NCI-H2171 (cell line): ENCODE results near the gene CASP1.
"Not testable (repeated sequence)": the region's sequence is repeated elsewhere in the genome, so short reads cannot be mapped to it uniquely, and the experiment has no call there.

Experiments
- DNase-seq: peaks from one replicate; lab custom pipeline; 2025; lab: John Stamatoyannopoulos, UW

CASP1 gene

DNA sequence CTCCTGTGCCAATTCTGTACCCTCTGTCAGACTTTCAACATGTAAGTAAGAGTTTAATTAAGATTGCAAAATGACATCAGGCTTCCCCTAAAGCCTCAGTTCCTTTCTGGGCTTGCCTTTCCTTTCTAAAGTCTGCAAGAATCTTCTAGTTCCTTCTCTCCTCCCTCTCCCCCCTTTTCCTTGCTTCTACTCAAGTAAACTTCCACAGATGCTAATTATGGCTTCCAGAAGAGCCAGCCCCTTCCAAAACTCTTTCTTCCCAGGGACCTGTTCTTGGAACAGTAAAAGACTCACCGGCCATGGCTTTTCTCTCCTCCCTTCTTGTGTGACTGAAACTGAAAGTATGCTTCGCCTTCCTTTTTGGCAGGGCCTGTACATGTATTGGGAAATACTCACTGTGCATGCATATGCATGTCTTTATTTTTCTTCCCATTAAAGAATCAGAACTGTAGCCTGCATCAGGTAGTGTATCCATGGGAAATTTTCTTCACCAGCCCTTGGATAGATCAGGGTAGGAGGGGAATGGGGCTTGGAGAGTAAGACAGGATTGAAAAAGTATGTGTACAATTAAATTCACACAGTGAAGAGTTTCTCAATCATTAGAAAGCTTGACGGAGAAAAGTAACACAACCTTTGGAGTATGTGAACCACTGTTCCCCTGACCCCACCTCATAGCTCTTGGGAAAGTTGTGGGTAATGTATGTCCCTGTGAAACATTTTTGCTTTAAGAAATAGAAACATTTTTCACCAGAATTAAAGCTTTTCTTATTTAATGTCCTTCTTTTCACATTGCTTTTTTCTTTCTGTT lies at the start of gene CASP1:
Gene CASP1, minus strand, starts transcription at position 332 of the 808 bp plus-strand sequence. Its CDS starts 31 bp downstream, at position 301.
- DNase-seq = no peak

DNA sequence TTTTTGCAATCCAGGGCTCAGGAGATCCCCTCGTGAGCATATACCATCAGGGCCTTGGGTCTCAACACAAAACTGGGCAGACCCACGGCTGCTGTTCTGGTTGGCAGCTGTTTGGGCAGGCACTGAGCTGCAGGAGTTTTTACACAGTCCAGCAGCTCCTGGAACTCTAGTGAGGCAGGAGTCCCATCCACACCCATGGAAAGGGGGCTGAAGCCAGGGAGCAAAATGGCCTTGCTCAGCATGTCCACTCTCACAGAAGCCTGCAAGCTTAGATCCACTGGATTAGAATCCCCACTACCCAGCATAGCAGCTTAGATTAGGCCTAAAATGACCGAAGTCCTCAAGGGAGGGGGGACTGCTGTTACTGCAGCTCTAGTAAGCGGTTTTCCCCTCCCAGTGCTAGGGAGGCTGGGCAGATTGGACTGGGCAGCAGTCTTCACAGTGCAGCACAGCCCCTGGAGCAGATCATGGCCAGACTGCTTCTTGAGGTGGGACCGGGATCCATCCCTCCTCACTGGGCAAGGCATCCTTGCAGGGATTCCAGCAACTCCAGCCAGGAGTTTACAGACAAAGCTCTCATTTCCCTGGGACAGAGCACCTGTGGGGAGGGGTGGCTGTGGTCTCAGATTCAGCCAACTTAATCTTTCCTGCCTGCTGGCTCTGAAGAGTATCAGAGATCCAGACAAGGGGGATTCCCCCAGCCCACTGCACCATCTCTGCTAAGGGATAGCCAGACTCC lies 46.6 kb upstream of the CASP1 start:
- no peak for DNase-seq

DNA sequence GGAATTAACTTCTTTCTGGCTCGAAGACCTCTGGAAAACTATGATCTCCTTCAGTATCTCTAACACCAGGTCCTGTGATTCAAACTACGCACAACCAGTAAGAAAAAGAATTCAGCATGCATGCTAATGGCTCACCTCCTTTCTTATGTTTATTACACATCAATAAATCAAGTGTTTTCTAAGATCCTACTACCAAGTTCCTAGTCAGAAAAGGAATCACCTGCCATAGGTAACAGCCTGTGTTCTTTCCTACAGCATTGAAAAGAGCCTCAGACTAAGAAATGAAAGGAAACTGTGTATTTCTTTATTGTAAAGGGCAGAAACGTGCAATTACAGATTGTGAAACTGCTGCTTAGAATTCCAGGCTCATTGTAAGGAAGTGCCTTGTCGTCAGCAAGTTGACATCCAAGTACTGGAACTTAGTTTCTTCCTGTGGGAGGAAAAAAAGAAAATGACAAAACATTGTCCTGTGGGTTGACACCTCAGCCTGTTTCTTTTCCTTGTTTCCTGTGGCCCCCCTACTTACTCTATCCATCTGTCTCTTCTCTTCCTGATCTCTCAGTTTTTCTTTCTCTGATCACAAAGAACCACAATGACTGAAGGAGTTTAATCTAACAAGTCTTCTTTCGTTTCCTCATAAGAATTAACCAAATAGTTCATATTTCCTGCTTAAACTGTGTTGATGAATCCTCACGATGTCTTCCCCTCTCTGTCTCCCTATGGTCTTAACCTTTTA lies 45.4 kb upstream of the CASP1 start:
- DNase-seq = not testable (repeated sequence)

DNA sequence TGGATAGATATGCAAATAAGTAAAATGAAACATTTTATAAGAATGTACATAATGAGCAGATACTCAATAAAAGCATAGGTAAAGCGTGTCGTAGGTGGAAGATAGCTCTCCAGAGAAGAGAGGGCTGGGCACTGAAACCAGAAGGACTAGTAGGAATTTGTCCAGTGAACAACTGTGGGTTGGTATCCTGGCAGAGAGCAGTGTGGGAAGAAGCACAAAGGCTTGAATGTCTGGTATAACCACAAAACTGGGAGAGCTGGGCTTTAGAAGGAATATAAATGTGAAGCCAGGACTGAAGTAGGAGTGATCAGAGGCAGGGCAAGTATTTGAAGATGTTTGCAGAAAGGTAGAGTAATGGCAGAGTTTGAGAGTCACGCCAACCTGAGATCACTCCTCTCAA lies 43.3 kb upstream of the CASP1 start:
- DNase-seq = no peak

DNA sequence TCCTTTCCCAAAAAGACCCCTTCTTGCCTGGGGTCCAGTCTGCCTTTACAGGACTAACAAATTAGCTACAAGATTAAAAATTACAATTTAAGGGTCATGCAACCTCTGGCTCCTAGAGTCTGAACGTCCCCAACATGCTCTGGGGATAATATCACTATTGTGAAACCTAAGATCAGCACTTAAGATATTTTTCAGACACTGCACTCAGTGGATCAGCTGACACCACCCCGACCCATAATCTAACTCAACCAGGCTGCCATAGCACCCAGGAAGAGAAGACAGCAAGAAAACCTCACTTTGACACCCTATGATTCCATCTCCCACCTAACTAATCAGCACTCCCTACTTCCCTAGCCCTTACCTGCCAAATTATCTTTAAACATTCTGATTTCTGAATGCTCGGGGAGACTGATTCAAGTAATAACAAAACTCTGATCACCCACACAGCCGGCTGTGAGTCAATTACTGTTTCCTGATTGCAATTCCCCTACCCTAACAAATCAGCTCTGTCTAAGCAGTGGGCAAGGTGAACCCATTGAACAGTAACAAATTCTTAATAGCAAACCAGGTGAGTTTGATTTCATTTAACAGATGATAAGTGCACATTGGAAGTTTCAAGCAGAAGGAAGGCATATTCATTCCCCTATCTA lies 42.3 kb upstream of the CASP1 start:
- DNase-seq = not testable (repeated sequence)

DNA sequence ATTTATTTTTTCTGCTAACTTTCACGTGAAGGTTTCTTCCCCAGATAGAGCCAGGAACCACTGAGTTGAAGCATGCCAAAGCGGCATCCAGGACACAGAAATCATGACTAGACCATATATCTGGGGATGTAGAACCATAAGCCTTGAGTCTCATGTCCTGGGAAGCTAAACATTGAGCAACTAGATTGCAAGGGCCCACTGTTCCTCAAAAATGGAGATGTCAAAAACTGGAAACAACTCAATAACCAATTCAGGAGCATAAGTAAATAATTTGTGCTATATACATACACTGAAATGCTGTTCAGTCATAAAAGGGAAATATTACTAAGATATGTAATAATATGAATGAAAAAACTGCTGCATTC lies 39.2 kb upstream of the CASP1 start:
- no peak for DNase-seq

DNA sequence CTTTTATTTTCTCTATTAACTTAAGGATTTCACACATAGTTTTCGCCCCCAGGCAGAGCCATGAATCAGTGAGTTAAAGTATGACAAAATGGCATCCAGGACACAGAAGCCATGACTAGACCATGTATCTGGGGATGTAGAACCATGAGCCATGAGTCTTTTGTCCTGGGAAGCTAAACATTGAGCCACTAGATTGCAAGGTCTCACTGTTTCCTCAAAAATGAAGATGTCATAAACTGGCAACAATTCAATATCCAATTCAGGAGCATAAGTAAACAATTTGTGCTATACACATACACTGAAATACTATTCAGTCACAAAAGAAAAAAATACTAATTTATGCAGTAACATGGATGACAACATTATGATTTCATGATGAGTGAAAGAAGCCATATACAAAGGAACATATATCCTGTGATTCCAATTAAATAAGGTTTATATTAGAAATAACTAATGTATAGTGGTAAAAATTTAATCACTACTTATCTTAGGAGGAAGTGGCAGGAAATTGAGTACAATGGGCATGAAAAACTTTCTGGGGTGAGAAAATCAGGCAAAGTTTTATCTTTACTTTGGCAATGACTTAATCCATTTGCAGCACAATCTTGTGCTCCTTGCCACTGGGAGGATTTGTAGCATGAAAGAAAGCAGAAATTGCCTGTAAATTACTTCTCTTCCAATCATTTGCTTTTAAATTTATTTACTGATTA lies 38.7 kb upstream of the CASP1 start:
- no peak for DNase-seq

DNA sequence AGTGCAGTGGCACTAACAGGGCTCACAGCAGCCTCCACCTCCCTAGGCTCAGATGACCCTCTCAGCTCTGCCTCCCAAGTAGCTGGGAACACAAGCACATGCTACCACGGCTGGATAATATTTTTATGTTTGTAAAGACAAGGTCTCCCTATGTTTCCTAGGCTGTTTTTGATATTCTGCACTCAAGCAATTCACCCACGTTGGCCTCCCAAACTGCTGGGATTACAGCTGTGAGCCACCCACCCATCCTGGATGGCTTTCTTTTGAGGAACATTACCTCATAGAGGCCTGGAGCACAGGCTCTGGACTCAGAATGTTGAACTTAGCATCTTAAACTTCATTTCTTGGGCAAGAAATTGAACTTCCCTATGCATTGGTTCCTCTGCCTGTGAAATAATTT lies 37.1 kb upstream of the CASP1 start:
- DNase-seq = not testable (repeated sequence)

DNA sequence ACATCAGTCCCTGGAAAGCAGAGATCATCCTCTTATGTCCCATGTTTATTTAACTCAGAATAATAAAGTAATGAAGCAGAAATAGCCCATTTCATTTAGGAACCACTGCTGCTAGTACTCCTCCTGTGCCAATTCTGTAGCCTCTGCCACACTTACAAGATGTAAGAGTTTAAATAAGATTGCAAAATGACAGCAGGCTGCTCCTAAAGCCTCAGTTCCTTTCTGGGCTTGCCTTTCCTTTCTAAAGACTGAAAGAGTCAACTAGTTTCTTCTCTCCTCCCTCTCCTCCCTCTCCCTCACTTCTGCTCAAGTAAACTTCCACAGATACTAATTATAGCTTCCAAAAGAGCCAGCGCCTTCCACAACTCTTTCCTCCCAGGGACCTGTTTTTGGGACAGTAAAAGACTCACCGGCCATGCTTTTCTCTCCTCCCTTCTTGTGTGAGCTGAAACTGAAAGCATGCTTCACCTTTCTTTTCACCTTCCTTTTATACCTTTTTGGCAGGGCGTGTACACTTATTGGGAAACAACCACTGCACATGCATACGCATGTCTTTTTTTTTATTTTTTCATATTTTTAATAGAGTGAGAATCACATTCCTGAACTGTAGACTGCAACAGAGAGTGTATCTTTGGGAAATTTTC lies 36.3 kb upstream of the CASP1 start:
- DNase-seq = no peak

DNA sequence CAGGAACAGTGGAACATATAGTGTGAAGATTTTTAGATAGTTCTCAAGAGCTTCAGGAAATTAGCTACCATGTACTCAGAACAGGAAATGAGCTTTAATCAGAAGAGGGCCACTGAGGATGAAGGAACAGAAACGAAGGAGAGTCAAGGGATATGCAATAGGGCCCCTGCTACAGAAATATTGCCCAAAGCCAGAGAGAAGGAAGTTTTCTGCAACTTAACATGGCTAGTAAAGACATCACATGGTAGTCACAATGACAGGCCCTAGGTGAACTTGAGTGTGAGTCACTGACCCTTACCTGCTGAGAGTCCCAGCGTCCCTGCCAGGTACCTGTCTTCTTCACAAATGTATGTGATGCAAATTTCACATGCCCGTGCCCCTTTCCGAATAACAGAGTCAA lies 35.4 kb upstream of the CASP1 start:
- DNase-seq = no peak

DNA sequence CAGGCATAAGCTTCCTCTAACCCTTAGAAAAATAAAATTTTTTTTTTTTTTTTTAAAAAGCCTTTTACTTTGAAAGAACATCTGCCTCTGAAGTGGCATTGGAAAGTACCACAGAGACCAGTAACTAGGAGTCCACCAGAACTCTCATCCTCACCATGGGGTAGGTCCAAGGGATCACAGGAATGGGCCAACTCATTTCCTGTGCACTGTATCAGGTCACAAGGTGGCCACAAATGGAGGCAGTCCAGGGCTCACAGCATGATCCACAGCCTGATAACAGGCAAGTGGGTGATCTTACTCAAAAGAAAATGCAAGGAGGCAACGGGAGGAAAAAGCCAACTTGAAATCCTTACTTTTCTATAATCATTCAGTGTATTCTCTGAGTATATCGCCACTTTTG lies 34.8 kb upstream of the CASP1 start:
- DNase-seq = not testable (repeated sequence)

DNA sequence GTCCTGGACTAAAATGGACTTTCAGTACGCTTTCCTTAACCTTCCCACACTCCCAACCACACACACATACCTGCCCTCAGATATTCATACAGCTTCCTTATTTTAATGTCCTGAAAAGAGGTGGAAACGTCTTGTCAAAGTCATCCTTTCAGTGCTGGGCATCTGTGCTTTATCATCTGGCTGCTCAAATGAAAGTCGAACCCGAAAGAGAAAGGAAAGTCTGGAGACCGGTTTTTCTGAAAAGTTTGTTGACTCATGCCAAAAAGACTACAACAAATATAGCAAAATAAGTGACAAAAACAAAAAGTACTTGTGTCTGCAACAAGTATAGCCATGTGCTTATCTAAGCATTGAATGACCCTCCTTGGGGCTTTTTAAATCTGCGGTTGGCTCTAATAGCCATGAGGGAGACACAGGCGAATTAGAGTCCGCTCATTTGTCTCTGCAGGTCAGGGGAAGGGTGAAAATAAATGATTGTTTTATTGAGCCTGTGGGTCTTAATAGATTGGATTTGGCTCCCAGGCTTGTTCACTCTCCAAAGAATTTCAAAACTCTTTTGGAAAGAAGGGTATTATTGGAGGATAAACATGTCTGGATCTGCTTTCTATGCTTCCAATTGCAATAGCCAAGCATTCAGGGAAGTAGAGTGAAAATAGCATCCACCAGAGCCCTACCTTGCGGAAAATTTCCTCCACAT lies 28.4 kb upstream of the CASP1 start:
- DNase-seq = not testable (repeated sequence)

DNA sequence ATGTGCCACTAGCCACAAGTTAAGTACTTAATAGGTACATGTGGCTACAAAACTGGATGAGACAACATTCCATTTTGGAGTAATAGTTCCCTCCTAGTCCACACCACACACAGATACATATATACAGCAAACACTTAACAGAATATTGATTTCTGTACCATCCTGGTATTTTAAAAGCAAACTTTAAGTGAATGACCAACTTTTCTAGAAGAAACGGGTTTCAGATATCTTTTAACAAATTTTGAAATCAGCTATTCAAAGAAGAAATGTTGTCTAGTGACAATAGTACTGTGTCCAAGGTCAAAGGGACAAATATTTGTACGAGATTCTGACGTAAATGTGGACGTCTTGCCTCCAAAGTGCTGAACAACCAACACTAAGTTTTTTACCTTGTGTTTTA lies 22.5 kb upstream of the CASP1 start:
- DNase-seq = no peak

DNA sequence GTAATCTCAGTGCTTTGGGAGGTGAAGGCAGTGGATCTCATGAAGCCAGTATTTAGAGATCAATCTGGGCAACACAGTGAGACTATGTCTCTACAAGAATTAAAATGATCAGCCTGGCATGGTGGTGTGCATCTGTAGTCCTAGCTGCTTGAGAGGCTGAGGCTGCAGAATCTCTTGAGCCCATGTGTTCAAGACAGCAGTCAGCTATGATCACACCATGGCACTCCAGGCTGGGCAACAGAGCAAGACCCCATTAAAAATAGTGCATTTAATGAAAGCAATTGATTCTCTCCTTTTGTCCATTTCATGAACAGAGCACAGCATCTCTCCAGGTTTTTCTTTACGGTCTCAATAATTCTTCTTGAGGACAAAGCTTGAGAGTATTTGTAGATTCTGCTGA lies 21.5 kb upstream of the CASP1 start:
- DNase-seq = no peak

DNA sequence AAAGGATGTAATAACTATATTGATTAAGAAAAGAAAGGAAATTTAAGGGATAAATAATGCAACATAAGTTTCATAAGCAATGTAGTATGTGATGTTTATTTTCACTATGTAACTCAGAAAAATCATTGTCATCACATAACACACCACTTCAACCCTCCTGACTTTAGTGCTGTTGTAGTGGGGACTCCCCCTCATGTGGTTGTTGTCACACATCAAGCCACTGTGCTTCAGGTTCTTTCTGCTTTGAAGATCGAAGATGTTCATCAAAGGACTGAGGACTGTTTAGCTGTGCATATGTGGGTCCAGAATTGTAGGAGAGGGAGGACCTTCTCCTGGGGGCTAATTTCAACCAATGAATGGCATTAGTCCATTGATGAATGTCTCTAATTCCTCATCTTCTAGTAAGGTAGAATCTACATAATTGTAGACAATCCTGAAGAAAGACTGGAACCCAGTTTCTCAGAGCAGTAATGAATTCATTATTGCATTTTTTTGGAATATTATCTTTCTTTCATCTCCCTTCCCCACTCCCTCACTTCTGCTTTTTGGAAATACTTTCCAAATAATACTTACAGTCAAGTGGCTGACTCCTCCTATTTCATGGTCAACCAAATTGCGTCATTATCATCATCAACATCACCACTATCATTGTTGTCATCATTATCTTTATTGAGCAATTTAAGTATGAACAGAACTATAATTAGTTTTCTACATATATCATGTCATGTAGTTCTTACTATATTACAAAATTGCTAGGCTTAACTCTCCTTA lies 20.0 kb upstream of the CASP1 start:
- DNase-seq = no peak

DNA sequence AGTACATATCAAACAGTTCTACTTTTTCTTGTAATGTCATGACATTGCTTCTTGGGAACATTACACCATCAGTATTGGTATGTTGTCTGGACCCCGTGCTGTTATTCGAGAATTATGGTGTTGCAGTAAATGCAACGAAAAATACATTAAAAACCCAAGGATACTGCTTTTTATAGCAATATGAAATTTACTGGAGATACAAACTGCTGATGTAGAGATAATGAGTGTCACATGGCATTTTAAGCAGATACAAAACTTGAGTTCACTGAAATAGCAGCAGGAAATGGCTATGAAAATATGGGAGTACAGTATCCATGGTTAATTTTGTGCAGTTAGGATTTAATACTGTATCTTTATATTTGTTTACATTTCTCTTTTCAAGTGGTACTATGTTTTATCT lies 17.5 kb upstream of the CASP1 start:
- no peak for DNase-seq

DNA sequence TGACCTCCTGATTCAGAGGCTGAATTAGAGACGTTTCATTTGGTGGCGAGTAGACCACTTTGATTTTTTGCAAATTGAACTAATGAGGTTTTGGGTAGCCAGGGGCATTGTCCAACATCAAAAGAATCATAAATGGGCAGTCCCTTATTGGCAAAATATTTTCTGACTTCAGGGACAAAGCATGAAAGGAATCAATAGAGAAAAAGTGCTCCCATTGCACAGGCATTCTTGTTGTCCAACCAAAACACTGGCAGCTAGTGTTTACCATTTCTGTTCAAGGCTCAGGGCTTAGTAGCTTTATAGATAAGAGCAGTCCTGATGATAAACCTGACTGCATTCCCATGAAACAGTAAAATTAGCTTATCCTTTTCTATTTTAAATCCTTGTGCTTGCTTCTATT lies 16.6 kb upstream of the CASP1 start:
- DNase-seq = no peak

DNA sequence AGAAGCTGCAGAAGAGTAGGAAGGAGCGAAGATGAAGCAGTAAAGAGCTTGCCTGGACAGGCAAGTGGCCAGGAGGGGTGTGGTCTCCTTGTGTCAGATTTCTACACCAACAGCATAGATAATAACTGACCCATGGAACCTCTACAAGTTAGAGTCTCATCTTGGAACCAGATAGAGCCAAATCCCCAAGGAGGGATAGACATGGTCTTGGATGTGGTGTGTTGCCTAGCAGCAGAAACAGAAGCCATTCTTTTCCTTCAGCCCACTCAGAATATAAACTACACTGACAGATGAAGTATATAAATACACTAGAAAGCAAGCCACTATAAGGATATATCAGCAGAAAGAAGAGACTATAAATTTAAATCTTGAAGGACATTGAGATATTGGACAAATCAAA lies 14.5 kb upstream of the CASP1 start:
- no peak for DNase-seq

DNA sequence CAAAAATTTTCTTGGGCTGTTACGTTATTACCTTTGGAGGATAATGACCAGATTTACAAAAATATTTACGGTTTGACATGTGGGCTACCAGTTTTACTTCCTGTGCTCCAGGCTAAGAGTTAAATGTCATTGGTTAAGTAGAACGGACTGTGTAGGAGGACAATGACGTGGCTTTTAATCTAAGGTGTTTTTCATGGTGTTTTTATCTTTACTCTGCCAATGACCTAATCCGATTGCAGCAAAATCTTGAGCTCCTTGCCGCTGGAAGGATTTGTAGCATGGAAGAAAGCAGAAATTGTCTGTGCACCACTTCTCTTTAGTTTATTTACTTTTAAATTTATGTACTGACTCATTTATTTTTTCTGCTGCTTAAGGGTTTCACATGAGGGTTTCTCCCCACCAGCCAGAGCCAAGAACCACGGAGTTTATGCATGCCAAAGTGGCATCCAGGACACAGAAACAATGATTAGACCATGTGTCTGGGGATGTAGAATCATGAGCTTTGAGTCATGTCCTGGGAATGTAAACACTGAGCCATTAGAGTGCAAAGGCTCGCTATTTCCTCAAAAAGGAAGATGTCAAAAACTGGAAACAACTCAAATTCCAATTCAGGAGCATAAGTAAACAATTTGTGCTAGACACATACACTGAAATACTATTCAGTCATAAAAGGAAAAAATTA lies 12.1 kb upstream of the CASP1 start:
- no peak for DNase-seq
